Right cardiac atrium (tissue), 5 donors: ENCODE measurements around the gene GALNT5. TPM values are rescaled to one million over a fixed set of nuclear protein-coding genes. Genes with fewer than 3 reads are reported as not detected.
"Not testable (repeated sequence)": the region's sequence is repeated elsewhere in the genome, so short reads cannot be mapped to it uniquely, and the experiment has no call there.

Source experiments
- ATAC-seq, 2 donors: fragments of 200-7000 bp; cut with Tn5 transposase; one replicate each; pipeline versions ENCODE4 v1.8.0 to v1.9.1; 2020; ENCODE audit warnings: moderate library complexity in 2 of 2, mild to moderate bottlenecking in 1 of 2
- DNase-seq, 3 donors: peaks; one replicate each; pipeline ENCODE4 v3.0.0-alpha.2; 2020
- H3K27ac ChIP-seq: one replicate; pipeline ENCODE4 v1.5.1; 2013; ENCODE audit warnings: mild to moderate bottlenecking, low read length, control low read depth, moderate library complexity
- H3K27me3 ChIP-seq: one replicate; pipeline ENCODE4 v1.6.1; 2013; ENCODE audit not compliant: control insufficient read depth, insufficient read depth
- H3K4me1 ChIP-seq: one replicate; pipeline ENCODE4 v1.6.1; 2013; ENCODE audit warnings: low read length; ENCODE audit not compliant: control insufficient read depth, insufficient read depth
- H3K4me3 ChIP-seq: one replicate; pipeline ENCODE4 v1.5.1; 2013; ENCODE audit warnings: low read length, control low read depth
- H3K9me3 ChIP-seq: one replicate; pipeline ENCODE4 v1.6.1; 2013; ENCODE audit warnings: low read length; ENCODE audit not compliant: control insufficient read depth
- WGBS: extraction: QIAGEN DNeasy Blood & Tissue Kit; methylation state at CpG from one replicate; pipeline ENCODE4 v1.1.7; 2013; 5-methylcytosine and 5-hydroxymethylcytosine counted together
- intact Hi-C, 4 donors: fragments of 100-400 bp; cut with DNase I; formaldehyde crosslinking; loops; one replicate each; pipeline versions ENCODE4 v1.11.0 to v1.14.0; 2022 to 2023
- polyA plus RNA-seq: library from polyadenylated mRNA; stranded (reverse); fragments of 200-250 nt; gene quantifications from one replicate; pipeline ENCODE4 v1.2.3, GENCODE V29; 2013
- total RNA-seq, 4 donors: library from RNA; stranded (reverse); fragmentation: NEBNext Ultra II Directional; extraction: Animal tissue kit (Norgen Biotek cat#: 25700); gene quantifications; one replicate each; pipeline ENCODE4 v1.2.1, GENCODE V29; 2021
- donor health status: healthy with polysubstance abuse.
- donor health status: DM: no; HTN: yes; CAD: no.
- donor health status: DM: no; HTN: no; CAD: no.
- donor health status: DM: no; HTN: yes; CAD: no; lungs with severe emphysema.
- donor health status: DM: yes; HTN: yes; CAD: no.

Gene GALNT5
- total and polyA plus RNA-seq, 5 donors: 0.34 to 1.6 (median 0.97) TPM

DNA sequence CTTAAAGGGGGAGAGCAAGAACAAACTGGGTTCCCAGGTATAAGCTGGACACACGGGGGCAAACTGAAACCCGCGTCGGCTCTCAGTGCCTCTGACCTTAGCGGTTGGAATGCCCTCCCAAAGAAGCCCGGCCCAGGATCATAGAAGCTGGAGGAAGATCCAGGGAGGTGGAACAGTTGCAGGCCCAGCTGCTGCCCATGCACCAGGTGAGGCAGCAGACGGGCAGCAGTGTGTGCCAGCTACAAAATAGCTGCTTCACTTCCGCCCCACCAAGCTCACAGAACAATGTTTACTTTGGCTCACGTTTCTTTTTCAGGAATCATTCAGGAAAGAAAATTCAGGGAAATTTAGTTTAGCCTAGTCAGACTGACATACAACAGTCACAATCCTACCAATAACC is 72.0 kb downstream of the GALNT5 start:
- no peak for ATAC-seq
- Histone ChIP-seq H3K4me1 (peaks cover 3% of the 10 kb centered on the region), H3K27me3 (no peaks in the 10 kb centered on the region), H3K9me3 (no peaks in the 10 kb centered on the region), H3K4me3 (no peak overlapping the region), H3K27ac (no peak overlapping the region)
- 84% methylated on average over 9 of the region's 9 CpGs for WGBS
- peak in 1 of 3 donors; percentile 37 for DNase-seq
- intact Hi-C loops: loop anchor here in 1 of 4 donors (5.0 kb wide), 1 partner anchor 163 kb away; no protein-coding TSS in a partner anchor

DNA sequence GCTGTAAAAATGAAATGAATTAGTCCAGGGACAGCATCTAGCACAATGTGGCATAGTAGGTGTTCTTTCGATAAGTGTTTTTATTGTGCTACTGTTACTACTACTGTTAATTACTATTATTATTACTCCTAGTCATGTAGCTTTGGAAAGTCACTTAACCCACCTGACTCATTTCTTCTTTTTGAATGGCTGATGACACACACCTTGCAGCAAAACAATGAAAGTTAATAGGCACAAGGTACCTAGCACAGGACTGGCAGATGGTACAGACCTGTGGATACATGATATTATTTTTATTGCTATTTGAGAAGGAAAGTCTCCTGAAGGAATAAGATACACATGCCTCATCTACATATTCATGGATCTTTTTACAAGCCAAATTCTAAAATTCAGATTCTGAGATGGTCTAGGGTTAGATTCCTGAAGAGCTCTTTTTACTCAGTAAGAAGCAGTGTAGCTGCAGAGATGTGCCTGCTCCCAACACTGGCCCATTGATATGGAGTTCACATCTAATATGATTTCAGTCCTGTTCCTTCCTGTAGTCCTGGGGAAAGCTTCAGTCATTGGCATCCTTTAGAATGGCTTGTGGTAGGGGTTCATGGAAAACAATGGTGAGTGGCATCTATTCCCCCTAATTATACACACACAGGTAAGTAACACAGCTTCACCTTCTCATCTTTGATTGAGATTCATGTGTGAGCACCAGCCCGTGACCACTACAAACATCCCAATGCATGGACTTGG is 76.0 kb downstream of the GALNT5 start:
- 92% methylated on average over 2 of the region's 2 CpGs for WGBS
- intact Hi-C loops: loop anchor here in 1 of 4 donors (10.0 kb wide), 1 partner anchor 151 kb away; no protein-coding TSS in a partner anchor
- Histone ChIP-seq H3K27ac (no peak overlapping the region), H3K27me3 (no peaks in the 10 kb centered on the region), H3K9me3 (no peaks in the 10 kb centered on the region), H3K4me3 (no peak overlapping the region), H3K4me1 (no peaks in the 10 kb centered on the region)
- no peak for DNase-seq
- ATAC-seq: no peak

DNA sequence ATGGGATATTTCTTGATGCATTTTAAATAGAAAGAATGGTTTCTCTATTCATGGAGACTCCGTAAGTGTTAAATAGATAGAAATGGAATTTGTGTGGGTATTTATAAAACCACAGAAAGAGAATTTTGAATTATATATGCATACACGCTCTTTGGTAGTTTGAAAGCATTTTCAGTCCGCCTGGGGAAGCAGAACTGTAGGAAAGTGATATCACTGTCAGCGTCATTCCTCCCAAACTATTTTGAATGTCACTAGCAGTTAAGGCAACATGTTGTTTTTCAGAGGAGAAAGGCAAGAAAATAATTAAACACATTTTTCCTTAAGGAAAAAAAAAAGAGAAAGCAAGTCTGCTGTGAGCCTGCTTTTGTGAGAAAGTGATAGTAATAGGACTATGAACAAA is 76.8 kb downstream of the GALNT5 start:
- no peaks in the 10 kb centered on the region for H3K27me3 ChIP-seq
- intact Hi-C loops: loop anchor here in 1 of 4 donors (10.0 kb wide), 1 partner anchor 150 kb away; no protein-coding TSS in a partner anchor
- no peaks in the 10 kb centered on the region for H3K9me3 ChIP-seq
- no peak for ATAC-seq
- DNase-seq: no peak
- 55% methylated on average over 4 of the region's 4 CpGs for WGBS
- no peak overlapping the region for H3K27ac ChIP-seq
- no peak overlapping the region for H3K4me3 ChIP-seq
- no peaks in the 10 kb centered on the region for H3K4me1 ChIP-seq

DNA sequence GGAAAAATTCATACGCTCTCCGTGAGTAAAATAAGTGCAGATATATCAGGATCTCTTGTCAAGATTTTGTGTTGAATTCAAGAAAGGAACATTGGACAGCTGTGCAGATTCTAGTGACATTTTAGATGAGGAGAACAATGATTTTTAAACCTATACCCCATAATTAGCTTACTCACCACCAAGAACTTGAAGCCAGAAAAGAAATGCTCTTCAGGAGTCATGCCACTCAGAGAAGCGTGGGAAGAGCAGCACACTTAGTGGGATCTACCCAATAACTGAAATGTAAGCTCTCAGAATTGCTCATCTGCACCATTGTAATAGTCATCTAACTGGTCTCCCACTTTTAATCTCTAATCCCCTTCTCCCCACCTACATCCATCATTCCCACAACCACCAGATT is 77.3 kb downstream of the GALNT5 start:
- H3K27me3 ChIP-seq: no peaks in the 10 kb centered on the region
- intact Hi-C loops: loop anchor here in 1 of 4 donors (10.0 kb wide), 1 partner anchor 150 kb away; no protein-coding TSS in a partner anchor
- no peak overlapping the region for H3K27ac ChIP-seq
- no peak for DNase-seq
- no peaks in the 10 kb centered on the region for H3K4me1 ChIP-seq
- no peaks in the 10 kb centered on the region for H3K9me3 ChIP-seq
- no peak overlapping the region for H3K4me3 ChIP-seq
- ATAC-seq: no peak
- WGBS: 72% methylated on average over 3 of the region's 3 CpGs

DNA sequence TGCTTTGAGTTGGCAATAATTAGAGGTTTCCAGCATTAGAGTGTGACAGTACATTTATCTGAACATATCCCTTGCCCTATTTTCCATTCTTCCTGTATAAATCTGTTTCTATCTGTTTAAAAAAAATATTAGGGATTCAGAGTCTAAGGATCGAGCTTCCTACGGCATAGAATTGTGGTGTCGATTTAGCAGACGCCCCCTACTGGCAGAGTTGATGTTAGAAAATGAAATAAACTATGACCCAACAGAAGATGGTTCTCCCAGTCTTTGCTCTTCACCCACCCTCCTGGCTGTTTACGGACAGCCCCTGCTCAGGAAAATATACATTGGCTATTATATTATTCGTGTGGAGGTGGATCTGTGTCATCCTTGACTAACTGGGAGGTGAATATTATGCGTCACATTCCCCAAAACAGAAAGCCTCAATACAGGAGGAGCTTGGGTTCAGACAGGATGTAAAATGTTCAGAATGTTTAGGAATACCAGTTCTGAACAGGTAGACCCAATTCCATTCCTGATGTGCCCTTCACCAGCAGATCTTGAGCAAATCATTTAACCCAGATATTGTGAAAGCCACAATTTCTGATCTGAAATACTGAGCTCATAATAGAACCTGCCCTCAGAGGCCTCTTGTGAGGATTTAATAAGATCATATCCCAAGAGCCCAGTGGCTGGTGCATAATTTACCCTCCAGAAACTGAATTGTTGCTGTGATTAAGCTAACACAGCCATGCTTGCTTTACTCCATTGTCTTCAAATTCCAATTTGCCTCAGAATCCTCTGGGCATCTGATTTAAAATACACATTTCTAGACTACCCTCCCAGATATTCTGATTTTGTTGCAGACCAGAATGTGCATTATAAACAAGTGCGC is 78.9 kb downstream of the GALNT5 start:
- DNase-seq (no peak), ATAC-seq (peak in 1 of 2 donors; percentile 64)
- H3K4me3 ChIP-seq: no peak overlapping the region
- H3K4me1 ChIP-seq: no peaks in the 10 kb centered on the region
- no peaks in the 10 kb centered on the region for H3K27me3 ChIP-seq
- intact Hi-C loops: loop anchor here in 1 of 4 donors (10.0 kb wide), 1 partner anchor 148 kb away; no protein-coding TSS in a partner anchor
- no peaks in the 10 kb centered on the region for H3K9me3 ChIP-seq
- no peak overlapping the region for H3K27ac ChIP-seq
- 46% methylated on average over 8 of the region's 8 CpGs for WGBS

DNA sequence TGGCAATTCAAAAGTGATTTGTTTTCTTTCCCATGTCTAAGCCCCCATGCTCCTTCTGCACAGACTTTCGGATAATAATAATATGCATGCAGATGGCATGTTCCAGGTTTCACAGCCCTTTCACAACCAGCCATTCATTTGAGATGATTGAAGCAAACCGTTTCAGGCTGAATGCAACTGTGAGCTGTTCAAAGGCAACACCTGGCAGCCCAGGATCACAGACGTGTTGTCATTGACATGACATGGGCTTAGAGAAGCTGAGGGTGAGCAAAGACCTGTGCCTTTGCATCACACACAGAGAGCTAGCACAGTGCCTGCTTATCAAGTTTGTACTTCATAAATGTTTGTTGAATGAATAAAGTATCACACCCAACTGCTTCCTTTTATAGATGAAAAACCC is 80.5 kb downstream of the GALNT5 start:
- Histone ChIP-seq H3K4me1 (no peaks in the 10 kb centered on the region), H3K27ac (no peak overlapping the region), H3K9me3 (no peaks in the 10 kb centered on the region), H3K27me3 (no peaks in the 10 kb centered on the region), H3K4me3 (no peak overlapping the region)
- ATAC-seq (no peak), DNase-seq (no peak)
- intact Hi-C loops: loop anchor here in 1 of 4 donors (10.0 kb wide), 1 partner anchor 147 kb away; no protein-coding TSS in a partner anchor
- WGBS: 68% methylated on average over 3 of the region's 3 CpGs

DNA sequence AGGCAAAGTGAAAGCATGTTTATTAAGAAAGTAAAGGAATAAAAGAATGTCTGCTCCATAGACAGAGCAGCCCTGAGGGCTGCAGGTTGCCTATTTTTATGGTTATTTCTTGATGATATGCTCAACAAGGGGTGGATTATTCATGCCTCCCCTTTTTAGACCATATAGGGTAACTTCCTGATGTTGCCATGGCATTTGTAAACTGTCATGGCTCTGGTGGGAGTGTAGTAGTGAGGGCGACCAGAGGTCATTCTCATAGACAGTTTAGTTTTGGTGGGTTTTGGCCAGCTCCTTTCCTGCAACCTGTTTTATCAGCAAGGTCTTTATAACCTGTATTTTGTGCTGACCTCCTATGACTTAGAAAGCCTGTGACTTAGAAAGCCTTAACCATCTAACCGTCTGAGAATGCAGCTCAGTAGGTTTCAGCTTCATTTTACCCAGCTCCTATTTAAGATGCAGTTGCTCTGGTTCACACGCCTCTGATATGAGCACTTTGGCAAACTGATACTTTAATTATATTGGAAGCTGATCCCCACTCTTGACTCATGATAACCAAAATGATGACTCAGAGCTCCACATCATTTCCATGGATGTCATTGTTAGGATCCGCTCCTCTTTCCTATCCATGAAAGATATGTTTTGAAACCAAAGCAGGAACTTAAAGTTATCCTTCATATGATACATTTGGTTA is 82.6 kb downstream of the GALNT5 start:
- 71% methylated on average over 4 of the region's 4 CpGs for WGBS
- DNase-seq: no peak
- Histone ChIP-seq H3K4me3 (no peak overlapping the region), H3K27me3 (no peaks in the 10 kb centered on the region), H3K27ac (no peak overlapping the region), H3K9me3 (no peaks in the 10 kb centered on the region), H3K4me1 (no peaks in the 10 kb centered on the region)
- ATAC-seq: no peak
- intact Hi-C loops: loop anchor here in 1 of 4 donors (10.0 kb wide), 1 partner anchor 145 kb away; no protein-coding TSS in a partner anchor

DNA sequence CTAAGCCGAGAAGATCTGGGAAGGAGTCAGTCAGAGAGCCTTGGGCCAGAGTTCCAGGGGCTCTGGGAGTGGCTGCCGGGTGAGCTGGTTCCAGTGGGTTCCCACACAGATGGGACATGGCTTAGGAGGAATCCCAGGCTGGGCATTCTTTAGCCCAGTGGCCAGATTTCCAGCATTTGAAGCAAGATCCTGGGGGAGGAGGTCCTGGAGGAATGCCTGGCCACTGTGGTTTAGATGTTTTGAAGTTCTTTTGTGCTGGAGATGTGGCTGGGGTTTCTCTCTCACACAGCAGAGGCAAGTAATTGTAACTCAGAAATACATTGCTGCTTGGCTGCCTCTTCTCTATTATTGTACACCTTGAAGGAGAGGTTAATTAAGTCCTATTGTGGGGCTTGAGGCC is 83.9 kb downstream of the GALNT5 start:
- H3K9me3 ChIP-seq, ATAC-seq, DNase-seq, intact Hi-C loops, H3K4me1 ChIP-seq, H3K4me3 ChIP-seq, H3K27ac ChIP-seq, H3K27me3 ChIP-seq: not testable (repeated sequence)
- WGBS: 100% methylated on average over 2 of the region's 2 CpGs

DNA sequence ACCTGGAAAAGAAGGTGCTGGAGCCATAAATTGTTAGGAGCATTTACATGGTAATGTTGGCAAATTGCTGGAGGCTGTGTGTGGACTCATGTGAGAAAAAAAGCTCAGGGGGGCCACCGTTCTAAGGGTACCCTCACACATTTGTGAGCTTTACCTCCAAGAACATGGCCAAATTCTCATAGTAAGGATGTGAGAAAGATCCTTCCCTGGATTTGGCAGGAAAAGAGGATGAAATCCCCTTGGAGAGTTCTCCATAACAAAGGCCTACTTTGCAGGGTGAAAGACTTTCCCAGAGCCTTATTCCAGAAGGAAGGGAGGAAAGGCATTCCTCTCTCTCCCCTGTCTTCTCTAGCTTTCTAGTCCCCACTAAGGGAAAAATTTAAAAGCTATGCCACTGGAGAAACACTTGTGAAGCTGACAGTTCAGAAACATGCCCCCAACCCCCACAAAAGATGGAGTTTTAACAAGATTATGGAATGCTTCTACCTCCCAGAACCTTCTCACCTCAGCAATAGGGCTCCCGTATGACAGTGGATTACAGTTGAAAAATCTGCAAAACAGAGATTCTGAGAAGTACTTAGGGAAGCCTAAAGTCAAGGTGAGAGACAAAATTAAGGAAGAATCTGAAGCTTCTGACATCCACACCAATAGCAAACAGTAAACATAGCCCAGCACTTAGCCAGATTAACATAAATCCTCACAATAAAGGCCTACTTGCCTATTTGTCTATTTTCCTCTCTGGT is 88.3 kb downstream of the GALNT5 start:
- H3K27ac ChIP-seq: no peak overlapping the region
- intact Hi-C loops: no loop called here
- no peak for ATAC-seq

DNA sequence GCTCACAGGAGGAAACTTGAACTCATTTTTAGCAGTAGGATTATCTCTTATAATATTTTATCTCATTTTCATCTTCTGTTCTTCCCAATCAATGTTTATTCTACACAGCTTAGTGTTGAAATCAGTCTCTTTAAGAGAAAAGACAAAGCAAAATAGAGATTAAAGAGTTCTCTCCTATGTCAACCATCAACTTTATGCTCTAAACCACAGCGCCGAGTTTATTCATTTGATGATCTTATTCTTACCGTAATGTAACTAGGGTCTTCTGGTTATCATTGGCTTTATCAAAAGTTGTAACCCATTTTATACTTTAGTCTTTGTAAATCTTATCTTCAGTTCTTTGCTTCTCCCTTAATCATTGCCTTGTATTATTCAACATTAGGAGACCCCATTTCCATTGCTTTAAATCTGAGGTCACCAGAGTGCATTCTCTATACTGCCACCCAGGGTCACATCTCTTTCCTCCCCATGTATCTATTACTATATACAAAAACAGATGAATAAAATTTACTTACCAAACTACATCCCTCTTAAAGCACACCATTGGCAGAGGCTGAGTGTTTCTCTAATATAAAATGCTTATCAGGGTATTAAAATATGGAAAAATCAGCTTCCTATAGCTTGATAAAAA is 90.9 kb downstream of the GALNT5 start:
- Histone ChIP-seq H3K27me3 (no peaks in the 10 kb centered on the region), H3K9me3 (no peaks in the 10 kb centered on the region), H3K27ac (no peak overlapping the region), H3K4me1 (no peaks in the 10 kb centered on the region), H3K4me3 (no peak overlapping the region)
- WGBS: 90% methylated on average over 3 of the region's 3 CpGs
- intact Hi-C loops: no loop called here
- DNase-seq: no peak
- no peak for ATAC-seq

More for the DNA sequence above, 88.3 kb downstream of the GALNT5 start:
- Histone ChIP-seq H3K4me3 (no peak overlapping the region), H3K4me1 (no peaks in the 10 kb centered on the region), H3K9me3 (no peaks in the 10 kb centered on the region), H3K27me3 (no peaks in the 10 kb centered on the region)
- no peak for DNase-seq
- WGBS: 85% methylated on average over 2 of the region's 2 CpGs
